Testis (tissue), 3 donors: ENCODE measurements around the gene SSC4D. TPM values are rescaled to one million over a fixed set of nuclear protein-coding genes. Genes with fewer than 3 reads are reported as not detected.

Source experiments
- DNase-seq: peaks from one replicate; pipeline ENCODE4 v3.0.0-alpha.2; 2019
- H3K27ac ChIP-seq, 2 donors: fragments of 200-600 bp; sonication (generic); one replicate each; pipeline ENCODE4 v1.5.1; 2019
- H3K27me3 ChIP-seq: fragments of 200-600 bp; sonication (generic); one replicate; pipeline ENCODE4 v1.5.1; 2019
- H3K36me3 ChIP-seq: fragments of 200-600 bp; sonication (generic); one replicate; pipeline ENCODE4 v1.5.1; 2017; ENCODE audit warnings: low read depth; ENCODE audit errors: missing control alignments
- H3K4me1 ChIP-seq: fragments of 200-600 bp; sonication (generic); one replicate; pipeline ENCODE4 v1.5.1; 2019
- H3K4me3 ChIP-seq, 2 donors: fragments of 200-600 bp; sonication (generic); one replicate each; pipeline ENCODE4 v1.5.1; 2017 to 2019
- H3K9me3 ChIP-seq: fragments of 200-600 bp; sonication (generic); one replicate; pipeline ENCODE4 v1.5.1; 2017
- CTCF ChIP-seq, 3 experiments: fragments of 450-650 bp in 2 of 3; fragments of 200-600 bp in 1 of 3; sonication (generic) in 1 of 3; IDR thresholded peaks; one replicate each; pipeline ENCODE4 v1.5.1; 2016 to 2019; ENCODE audit warnings: antibody characterized with exemption in 3 of 3, mild to moderate bottlenecking in 2 of 3, moderate library complexity in 1 of 3
- POLR2A ChIP-seq: fragments of 450-650 bp; IDR thresholded peaks from one replicate; pipeline ENCODE4 v1.6.1; 2017; ENCODE audit warnings: antibody characterized with exemption, mild to moderate bottlenecking, moderate library complexity
- WGBS, 2 donors: methylation state at CpG; one replicate each; pipeline ENCODE4 v1.1.5; 2018; 5-methylcytosine and 5-hydroxymethylcytosine counted together
- intact Hi-C: fragments of 100-400 bp; cut with DNase I; formaldehyde crosslinking; loops from one replicate; pipeline ENCODE4 v1.15.1; 2023; ENCODE audit warnings: low total_unique reads
- polyA plus RNA-seq: library from polyadenylated mRNA; stranded (reverse); fragments of 350-450 nt; fragmentation: Illumina TruSeq; extraction: RNeasy Lipid Tissue Mini Kit (QIAGEN cat#74804); gene quantifications from one replicate; pipeline ENCODE4 v1.2.3, GENCODE V29; 2014; ENCODE audit warnings: low read depth, low replicate concordance; ENCODE audit not compliant: insufficient read depth
- total RNA-seq, 2 donors: library from RNA; depleted of rRNA; stranded (reverse); fragments of >200 nt; gene quantifications; one replicate each; pipeline ENCODE4 v1.2.3, GENCODE V29; 2016

The SSC4D gene
- total and polyA plus RNA-seq, 3 donors from 2014 or later, result 1.8 to 2.8 (median 2.3) TPM

- H3K4me3 ChIP-seq, result peak overlapping the region in 1 of 2 donors; percentile 84
These were observed 52.7 kb downstream of the SSC4D start for GRCh38 chr7:76356823-76357222.

GRCh38 chr7:76356115-76356514 lies 53.4 kb downstream of the SSC4D start:
- Histone ChIP-seq H3K9me3 (no peaks in the 10 kb centered on the region), H3K27me3 (no peaks in the 10 kb centered on the region), H3K4me3 (no peak overlapping the region), H3K4me1 (peaks cover 34% of the 10 kb centered on the region), H3K27ac (no peak overlapping the region), H3K36me3 (no peaks in the 10 kb centered on the region)
- 84 to 87% methylated on average over 4 of the region's 4 CpGs for WGBS, 2 donors
- DNase-seq, result no peak
- TF ChIP-seq POLR2A, result no peak
- TF ChIP-seq CTCF (IDR thresholded peaks at IDR 0.05), result no peak
- intact Hi-C loops, result no loop called here

More at GRCh38 chr7:76356823-76357222, 52.7 kb downstream of the SSC4D start:
- Histone ChIP-seq H3K9me3 (no peaks in the 10 kb centered on the region), H3K27ac (peak overlapping the region in 1 of 2 donors; percentile 100), H3K4me1 (peaks cover 33% of the 10 kb centered on the region), H3K27me3 (no peaks in the 10 kb centered on the region), H3K36me3 (no peaks in the 10 kb centered on the region)
- DNase-seq, result no peak
- intact Hi-C loops, result no loop called here
- no peak for TF ChIP-seq POLR2A
- TF ChIP-seq CTCF (IDR thresholded peaks at IDR 0.05), result no peak
- 34 to 37% methylated on average over 6 of the region's 6 CpGs for WGBS, 2 donors

GRCh38 chr7:76354981-76355730 lies 54.3 kb downstream of the SSC4D start:
- H3K27ac ChIP-seq, result peak overlapping the region in 1 of 2 donors; percentile 41

GRCh38 chr7:76354516-76354915 lies 55.0 kb downstream of the SSC4D start:
- H3K4me3 ChIP-seq, result no peak overlapping the region
- peaks cover 30% of the 10 kb centered on the region for H3K4me1 ChIP-seq
- no peaks in the 10 kb centered on the region for H3K27me3 ChIP-seq
- no peaks in the 10 kb centered on the region for H3K9me3 ChIP-seq
- intact Hi-C loops, result no loop called here
- 37 to 45% methylated on average over 4 of the region's 4 CpGs for WGBS, 2 donors
- H3K36me3 ChIP-seq, result no peaks in the 10 kb centered on the region
- peak overlapping the region in 1 of 2 donors; percentile 77 for H3K27ac ChIP-seq
- TF ChIP-seq POLR2A (no peak), CTCF (IDR thresholded peaks at IDR 0.05) (no peak)
- peak; percentile 86 for DNase-seq

More at GRCh38 chr7:76354981-76355730, 54.3 kb downstream of the SSC4D start:
- 56 to 57% methylated on average over 9 of the region's 9 CpGs for WGBS, 2 donors
- no peaks in the 10 kb centered on the region for H3K36me3 ChIP-seq
- no peak overlapping the region for H3K4me3 ChIP-seq
- TF ChIP-seq POLR2A (no peak), CTCF (IDR thresholded peaks at IDR 0.05) (no peak)
- intact Hi-C loops, result no loop called here
- H3K27me3 ChIP-seq, result no peaks in the 10 kb centered on the region
- no peak for DNase-seq
- H3K4me1 ChIP-seq, result peaks cover 34% of the 10 kb centered on the region
- H3K9me3 ChIP-seq, result no peaks in the 10 kb centered on the region

GRCh38 chr7:76353744-76354143 lies 55.8 kb downstream of the SSC4D start:
- H3K36me3 ChIP-seq, result no peaks in the 10 kb centered on the region
- H3K27me3 ChIP-seq, result no peaks in the 10 kb centered on the region
- H3K27ac ChIP-seq, result peak overlapping the region in 1 of 2 donors; percentile 77
- no peaks in the 10 kb centered on the region for H3K9me3 ChIP-seq
- peaks cover 29% of the 10 kb centered on the region for H3K4me1 ChIP-seq
- intact Hi-C loops, result no loop called here
- H3K4me3 ChIP-seq, result no peak overlapping the region
- DNase-seq, result no peak
- no peak for TF ChIP-seq POLR2A
- no peak for TF ChIP-seq CTCF (IDR thresholded peaks at IDR 0.05)
- WGBS, 2 donors, result 76 to 79% methylated on average over 5 of the region's 5 CpGs
